ENCODE measurements around the gene WNT7A. TPM values are rescaled to one million over a fixed set of nuclear protein-coding genes. Genes with fewer than 3 reads are reported as not detected.

WNT7A gene
- total RNA-seq, 1 donor from 2014 or later = 1.0 TPM

DNA sequence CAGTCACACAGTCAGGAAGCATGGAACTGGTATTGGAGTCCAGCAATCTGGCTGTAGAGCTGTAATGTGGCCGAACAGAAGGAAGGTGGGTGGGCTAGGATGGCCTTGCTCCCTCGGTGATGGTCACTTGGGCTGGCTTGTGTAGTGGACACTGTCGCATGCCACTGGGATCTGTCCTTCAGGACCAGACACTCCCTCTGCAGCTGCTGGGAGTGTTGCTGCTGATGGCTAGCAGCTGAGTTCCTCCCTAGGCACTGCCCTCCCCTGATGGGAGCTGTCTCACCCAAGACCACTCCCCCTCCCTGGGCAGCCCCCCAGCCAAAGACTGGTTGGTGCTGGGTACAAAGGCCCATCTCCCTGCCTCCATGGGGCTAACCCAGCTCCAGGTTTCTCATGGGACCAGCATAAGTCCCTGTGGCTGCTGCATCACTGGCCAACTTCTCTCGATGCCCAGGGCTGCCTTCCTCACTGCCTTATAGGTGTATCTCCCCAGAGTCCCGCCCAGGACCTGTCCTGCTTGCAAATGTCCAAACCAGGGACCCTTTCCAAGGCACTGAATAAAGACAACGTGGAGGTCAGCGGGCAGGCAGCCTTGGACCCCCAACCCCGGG lies 48.4 kb downstream of the WNT7A start:
- Mint-ChIP-seq H3K36me3 (no peaks in the 10 kb centered on the region), H3K4me3 (no peak overlapping the region), H3K27me3 (ENCODE audit: low read depth) (peaks cover 25% of the 10 kb centered on the region), H3K27ac (no peak overlapping the region), H3K9me3 (no peaks in the 10 kb centered on the region), H3K4me1 (peaks cover 8% of the 10 kb centered on the region)
- no peak for DNase-seq (ENCODE audit: low spot score in 2 of 2, unreplicated experiment in 2 of 2)
- TF ChIP-seq, protein P1, sequence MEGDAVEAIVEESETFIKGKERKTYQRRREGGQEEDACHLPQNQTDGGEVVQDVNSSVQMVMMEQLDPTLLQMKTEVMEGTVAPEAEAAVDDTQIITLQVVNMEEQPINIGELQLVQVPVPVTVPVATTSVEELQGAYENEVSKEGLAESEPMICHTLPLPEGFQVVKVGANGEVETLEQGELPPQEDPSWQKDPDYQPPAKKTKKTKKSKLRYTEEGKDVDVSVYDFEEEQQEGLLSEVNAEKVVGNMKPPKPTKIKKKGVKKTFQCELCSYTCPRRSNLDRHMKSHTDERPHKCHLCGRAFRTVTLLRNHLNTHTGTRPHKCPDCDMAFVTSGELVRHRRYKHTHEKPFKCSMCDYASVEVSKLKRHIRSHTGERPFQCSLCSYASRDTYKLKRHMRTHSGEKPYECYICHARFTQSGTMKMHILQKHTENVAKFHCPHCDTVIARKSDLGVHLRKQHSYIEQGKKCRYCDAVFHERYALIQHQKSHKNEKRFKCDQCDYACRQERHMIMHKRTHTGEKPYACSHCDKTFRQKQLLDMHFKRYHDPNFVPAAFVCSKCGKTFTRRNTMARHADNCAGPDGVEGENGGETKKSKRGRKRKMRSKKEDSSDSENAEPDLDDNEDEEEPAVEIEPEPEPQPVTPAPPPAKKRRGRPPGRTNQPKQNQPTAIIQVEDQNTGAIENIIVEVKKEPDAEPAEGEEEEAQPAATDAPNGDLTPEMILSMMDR (IDR thresholded peaks at IDR 0.05; ENCODE audit: unreplicated experiment) = no peak

DNA sequence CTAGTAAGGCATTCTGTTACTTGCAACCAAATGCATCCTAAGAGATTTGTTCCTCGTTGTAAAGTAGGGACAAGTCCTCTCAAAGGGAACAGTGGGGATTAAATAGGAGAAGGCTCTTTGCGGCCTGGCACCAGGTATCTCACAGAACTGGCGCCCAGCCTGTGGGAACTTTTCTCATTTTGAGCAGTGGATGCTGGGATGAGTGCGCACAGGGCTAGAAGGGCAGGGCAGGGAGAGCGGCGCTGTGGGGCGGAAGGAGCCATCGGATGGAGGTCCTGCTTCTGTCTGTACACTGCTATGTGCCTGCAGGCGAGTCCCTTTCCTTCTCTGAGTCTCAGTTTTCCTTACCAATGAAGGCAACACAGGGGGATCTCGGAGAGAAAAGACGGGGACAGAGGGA lies 50.6 kb downstream of the WNT7A start:
- Mint-ChIP-seq H3K36me3 (no peaks in the 10 kb centered on the region), H3K9me3 (no peaks in the 10 kb centered on the region), H3K27ac (no peak overlapping the region), H3K4me1 (peaks cover 10% of the 10 kb centered on the region), H3K4me3 (no peak overlapping the region), H3K27me3 (ENCODE audit: low read depth) (peaks cover 16% of the 10 kb centered on the region)
- TF ChIP-seq, protein P1 (IDR thresholded peaks at IDR 0.05; ENCODE audit: unreplicated experiment) = no peak
- DNase-seq (ENCODE audit: low spot score in 2 of 2, unreplicated experiment in 2 of 2) = no peak

DNA sequence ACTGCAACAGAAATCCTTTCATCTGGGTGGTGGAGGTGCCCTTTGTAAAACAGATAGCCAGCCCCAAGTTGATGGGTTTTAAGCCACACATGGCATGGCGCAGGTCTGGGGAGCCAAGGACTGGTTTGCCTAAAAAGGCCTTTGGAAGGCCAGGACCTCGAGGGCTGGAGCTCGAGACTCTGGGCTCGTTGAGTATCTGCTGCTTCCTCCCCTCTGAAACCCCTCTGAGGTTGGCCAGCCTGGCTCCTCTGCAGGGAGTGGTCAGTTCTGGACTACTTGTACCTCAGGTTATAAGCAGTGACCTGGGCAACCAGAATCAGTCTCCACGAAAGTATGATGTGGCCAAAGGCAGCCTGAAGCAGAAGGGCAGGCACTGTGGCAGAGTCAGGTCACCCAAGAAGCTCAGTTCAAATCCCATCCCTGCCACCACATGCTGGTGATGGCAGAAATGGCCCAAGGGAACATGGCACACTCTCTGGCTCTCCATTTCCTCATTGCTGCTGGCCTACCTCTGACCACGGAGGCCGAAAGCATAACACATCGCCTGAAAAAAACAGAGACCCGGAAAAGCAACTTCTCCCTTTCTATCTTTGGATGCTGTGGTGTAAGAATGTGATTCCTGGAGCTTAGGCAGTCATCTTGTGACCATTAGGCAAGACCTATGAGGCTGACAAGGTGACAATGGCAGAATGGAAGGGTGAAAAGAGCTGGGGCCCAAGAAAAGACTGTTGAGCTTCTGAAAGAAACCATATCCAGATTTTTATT lies 51.2 kb downstream of the WNT7A start:
- H3K36me3 Mint-ChIP-seq = no peaks in the 10 kb centered on the region
- H3K27me3 Mint-ChIP-seq (ENCODE audit: low read depth) = peaks cover 13% of the 10 kb centered on the region

DNA sequence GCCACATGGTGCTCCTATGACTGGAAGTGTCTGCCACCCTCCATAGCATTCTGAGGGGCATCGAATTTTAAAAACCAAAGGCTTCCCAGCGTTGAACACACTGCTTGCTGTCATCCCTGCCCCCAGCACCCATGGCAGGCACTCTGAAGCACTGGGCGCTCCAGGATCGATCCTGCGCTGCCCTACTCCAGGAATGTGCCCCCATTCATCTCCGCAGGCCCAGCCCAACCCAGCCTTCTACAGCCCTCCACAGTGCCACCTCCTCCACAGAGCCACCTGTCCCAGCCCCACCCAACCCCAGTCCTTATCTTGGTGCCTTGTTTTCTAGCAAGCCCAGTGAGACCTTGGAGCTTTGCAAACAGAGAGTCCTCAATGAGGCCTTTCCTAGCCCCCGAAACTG lies 52.2 kb downstream of the WNT7A start:
- Mint-ChIP-seq H3K36me3 (no peaks in the 10 kb centered on the region), H3K9me3 (no peaks in the 10 kb centered on the region), H3K27ac (no peak overlapping the region), H3K4me3 (no peak overlapping the region), H3K27me3 (ENCODE audit: low read depth) (peaks cover 13% of the 10 kb centered on the region), H3K4me1 (peaks cover 5% of the 10 kb centered on the region)
- DNase-seq (ENCODE audit: low spot score in 2 of 2, unreplicated experiment in 2 of 2) = no peak
- TF ChIP-seq, protein P1 (IDR thresholded peaks at IDR 0.05; ENCODE audit: unreplicated experiment) = no peak

More for the DNA sequence above, 51.2 kb downstream of the WNT7A start:
- TF ChIP-seq, protein P1 (IDR thresholded peaks at IDR 0.05; ENCODE audit: unreplicated experiment) = no peak
- H3K27ac Mint-ChIP-seq = no peak overlapping the region
- peaks cover 10% of the 10 kb centered on the region for H3K4me1 Mint-ChIP-seq
- no peaks in the 10 kb centered on the region for H3K9me3 Mint-ChIP-seq
- H3K4me3 Mint-ChIP-seq = no peak overlapping the region
- DNase-seq (ENCODE audit: low spot score in 2 of 2, unreplicated experiment in 2 of 2) = no peak

DNA sequence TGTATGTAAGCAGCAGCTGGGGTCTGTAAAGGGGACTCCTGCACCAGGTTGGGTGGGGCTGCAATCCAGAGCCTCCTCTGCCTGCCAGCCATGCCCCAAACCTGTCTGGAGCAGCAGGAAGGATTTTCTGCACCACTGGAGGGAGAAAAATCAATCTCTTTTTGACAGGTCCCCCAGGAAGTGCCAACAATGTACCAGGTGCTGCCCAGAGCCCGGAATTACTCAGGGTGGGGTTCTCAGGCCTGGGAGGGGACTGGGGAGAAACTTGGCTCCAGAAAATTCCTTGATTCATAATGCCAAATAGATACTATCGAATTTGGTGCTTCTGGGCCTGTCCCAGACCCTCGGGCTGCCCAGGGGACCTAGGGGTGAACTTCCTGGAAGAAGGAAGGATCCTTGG lies 52.6 kb downstream of the WNT7A start:
- Mint-ChIP-seq H3K4me3 (no peak overlapping the region), H3K27me3 (ENCODE audit: low read depth) (peaks cover 13% of the 10 kb centered on the region), H3K36me3 (no peaks in the 10 kb centered on the region), H3K9me3 (peaks cover under 1% of the 10 kb centered on the region), H3K27ac (no peak overlapping the region), H3K4me1 (peaks cover 2% of the 10 kb centered on the region)
- DNase-seq (ENCODE audit: low spot score in 2 of 2, unreplicated experiment in 2 of 2) = no peak
- TF ChIP-seq, protein P1 (IDR thresholded peaks at IDR 0.05; ENCODE audit: unreplicated experiment) = no peak

All from mesothelial cell of epicardium (in vitro differentiated cells).